MM.1S (cell line): Measurements from ENCODE around the gene ZNF521.

Experiments
- DNase-seq: peaks from one replicate; pipeline ENCODE4 v3.0.0-alpha.2; 2015
- H2AFZ ChIP-seq: fragments of 300-600 bp; sonication (generic); 2 replicates; pipeline ENCODE4 v1.6.0; 2016; ENCODE audit warnings: antibody characterized with exemption, low read length
- H3F3A ChIP-seq: fragments of 300-600 bp; sonication (generic); 2 replicates; pipeline ENCODE4 v1.6.1; 2016; ENCODE audit warnings: mild to moderate bottlenecking, antibody characterized with exemption, low read length, moderate library complexity, mixed read lengths; ENCODE audit not compliant: insufficient read depth
- H3K27ac ChIP-seq: fragments of 300-600 bp; sonication (generic); 2 replicates; pipeline ENCODE4 v1.5.1; 2016; ENCODE audit warnings: mild to moderate bottlenecking, low read length
- H3K27me3 ChIP-seq: fragments of 300-600 bp; sonication (generic); replicated peaks from 2 replicates; pipeline ENCODE4 v1.6.0; 2016; ENCODE audit warnings: low read length; ENCODE audit not compliant: insufficient read depth
- H3K36me3 ChIP-seq: fragments of 300-600 bp; sonication (generic); replicated peaks from 2 replicates; pipeline ENCODE4 v1.6.1; 2016; ENCODE audit warnings: mild to moderate bottlenecking, low read length, mixed read lengths; ENCODE audit not compliant: insufficient read depth
- H3K4me1 ChIP-seq: fragments of 300-600 bp; sonication (generic); 2 replicates; pipeline ENCODE4 v1.6.1; 2016; ENCODE audit warnings: low read length, mixed read lengths
- H3K4me2 ChIP-seq: fragments of 300-600 bp; sonication (generic); 2 replicates; pipeline ENCODE4 v1.6.0; 2016; ENCODE audit warnings: low read depth, low read length
- H3K4me3 ChIP-seq: fragments of 300-600 bp; sonication (generic); 2 replicates; pipeline ENCODE4 v1.5.1; 2016; ENCODE audit warnings: low read length, mixed read lengths
- H3K79me2 ChIP-seq: fragments of 300-600 bp; sonication (generic); 2 replicates; pipeline ENCODE4 v1.6.1; 2016; ENCODE audit warnings: mixed run types, low read length, mixed read lengths
- H3K9ac ChIP-seq: fragments of 300-600 bp; sonication (generic); 2 replicates; pipeline ENCODE4 v1.6.1; 2016; ENCODE audit warnings: low read length, mixed read lengths
- H3K9me2 ChIP-seq: fragments of 300-600 bp; sonication (generic); replicated peaks from 2 replicates; pipeline ENCODE4 v1.6.1; 2016; ENCODE audit warnings: mild to moderate bottlenecking, low read length, mixed read lengths; ENCODE audit not compliant: insufficient read depth
- H3K9me3 ChIP-seq: fragments of 300-600 bp; sonication (generic); replicated peaks from 2 replicates; pipeline ENCODE4 v1.6.1; 2016; ENCODE audit warnings: mild to moderate bottlenecking, low read length, mixed read lengths; ENCODE audit not compliant: insufficient read depth
- H4K20me1 ChIP-seq: fragments of 300-600 bp; sonication (generic); 2 replicates; pipeline ENCODE4 v1.6.1; 2016; ENCODE audit warnings: mild to moderate bottlenecking, low read length, moderate library complexity, mixed read lengths; ENCODE audit not compliant: insufficient read depth
- EZH2 ChIP-seq: fragments of 300-600 bp; sonication (generic); optimal IDR thresholded peaks from 2 replicates; pipeline ENCODE3; 2017; ENCODE audit warnings: low read depth, mild to moderate bottlenecking, antibody characterized with exemption, low read length, mixed read lengths
- EZH2phosphoT487 ChIP-seq: fragments of 300-600 bp; sonication (generic); IDR thresholded peaks from 2 replicates; pipeline ENCODE4 v1.6.1; 2018; ENCODE audit warnings: antibody characterized with exemption, low read length
- TF ChIP-seq, protein P1 (sequence below): fragments of 300-600 bp; sonication (generic); IDR thresholded peaks from 2 replicates; pipeline ENCODE4 v1.5.1; 2016; ENCODE audit warnings: antibody characterized with exemption, low read length, mixed read lengths

ZNF521 gene

GRCh38 chr18:25282896-25283703 is 68.9 kb downstream of the ZNF521 start:
- Histone ChIP-seq H3K4me1 (0 out of 2 replicates have a peak, but pooled peaks cover 6% of the 10 kb centered on the region), H3K9ac (no peak overlapping the region), H3K27me3 (no peaks in the 10 kb centered on the region), H3K27ac (no peak overlapping the region), H3K9me2 (no peaks in the 10 kb centered on the region), H2AFZ (no peak overlapping the region), H3K79me2 (peaks cover 65% of the 10 kb centered on the region), H4K20me1 (no peaks in the 10 kb centered on the region; the same call in 1 of the 2 replicates), H3K9me3 (no peaks in the 10 kb centered on the region), H3K36me3 (no peaks in the 10 kb centered on the region), H3K4me2 (no peak overlapping the region), H3K4me3 (no peak overlapping the region), H3F3A (no peaks in the 10 kb centered on the region)
- no peak for TF ChIP-seq EZH2phosphoT487
- TF ChIP-seq EZH2: no peak
- TF ChIP-seq, protein P1, sequence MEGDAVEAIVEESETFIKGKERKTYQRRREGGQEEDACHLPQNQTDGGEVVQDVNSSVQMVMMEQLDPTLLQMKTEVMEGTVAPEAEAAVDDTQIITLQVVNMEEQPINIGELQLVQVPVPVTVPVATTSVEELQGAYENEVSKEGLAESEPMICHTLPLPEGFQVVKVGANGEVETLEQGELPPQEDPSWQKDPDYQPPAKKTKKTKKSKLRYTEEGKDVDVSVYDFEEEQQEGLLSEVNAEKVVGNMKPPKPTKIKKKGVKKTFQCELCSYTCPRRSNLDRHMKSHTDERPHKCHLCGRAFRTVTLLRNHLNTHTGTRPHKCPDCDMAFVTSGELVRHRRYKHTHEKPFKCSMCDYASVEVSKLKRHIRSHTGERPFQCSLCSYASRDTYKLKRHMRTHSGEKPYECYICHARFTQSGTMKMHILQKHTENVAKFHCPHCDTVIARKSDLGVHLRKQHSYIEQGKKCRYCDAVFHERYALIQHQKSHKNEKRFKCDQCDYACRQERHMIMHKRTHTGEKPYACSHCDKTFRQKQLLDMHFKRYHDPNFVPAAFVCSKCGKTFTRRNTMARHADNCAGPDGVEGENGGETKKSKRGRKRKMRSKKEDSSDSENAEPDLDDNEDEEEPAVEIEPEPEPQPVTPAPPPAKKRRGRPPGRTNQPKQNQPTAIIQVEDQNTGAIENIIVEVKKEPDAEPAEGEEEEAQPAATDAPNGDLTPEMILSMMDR: no peak
- DNase-seq: no peak

- H3K4me1 ChIP-seq: 0 out of 2 replicates have a peak, but pooled peaks cover 6% of the 10 kb centered on the region
- no peak overlapping the region for H3K4me2 ChIP-seq
- no peaks in the 10 kb centered on the region; the same call in 1 of the 2 replicates for H4K20me1 ChIP-seq
- no peak overlapping the region for H3K9ac ChIP-seq
- no peak overlapping the region for H2AFZ ChIP-seq
- H3K27me3 ChIP-seq: no peaks in the 10 kb centered on the region
- H3K27ac ChIP-seq: no peak overlapping the region
- peaks cover 65% of the 10 kb centered on the region for H3K79me2 ChIP-seq
- no peaks in the 10 kb centered on the region for H3F3A ChIP-seq
- TF ChIP-seq EZH2phosphoT487 (no peak), EZH2 (no peak)
- TF ChIP-seq, protein P1: no peak
- no peaks in the 10 kb centered on the region for H3K9me3 ChIP-seq
- no peak overlapping the region for H3K4me3 ChIP-seq
- no peaks in the 10 kb centered on the region for H3K9me2 ChIP-seq
- DNase-seq: no peak
- H3K36me3 ChIP-seq: no peaks in the 10 kb centered on the region
Measured at GRCh38 chr18:25282282-25282681, 69.7 kb downstream of the ZNF521 start.

- TF ChIP-seq, protein P1: no peak
- TF ChIP-seq EZH2phosphoT487: no peak
- TF ChIP-seq EZH2: no peak
- H3K79me2 ChIP-seq: peaks cover 65% of the 10 kb centered on the region
- 0 out of 2 replicates have a peak, but pooled peaks cover 6% of the 10 kb centered on the region for H3K4me1 ChIP-seq
Measured at GRCh38 chr18:25281556-25281955, 70.4 kb downstream of the ZNF521 start.

More at GRCh38 chr18:25281556-25281955, 70.4 kb downstream of the ZNF521 start:
- H2AFZ ChIP-seq: no peak overlapping the region
- H3K9me2 ChIP-seq: no peaks in the 10 kb centered on the region
- H3K27me3 ChIP-seq: no peaks in the 10 kb centered on the region
- no peaks in the 10 kb centered on the region for H3F3A ChIP-seq
- no peak overlapping the region for H3K4me2 ChIP-seq
- DNase-seq: no peak
- no peaks in the 10 kb centered on the region for H3K9me3 ChIP-seq
- no peak overlapping the region for H3K9ac ChIP-seq
- no peak overlapping the region for H3K4me3 ChIP-seq
- H3K36me3 ChIP-seq: no peaks in the 10 kb centered on the region
- no peaks in the 10 kb centered on the region; the same call in 1 of the 2 replicates for H4K20me1 ChIP-seq
- no peak overlapping the region for H3K27ac ChIP-seq
